Measurements from ENCODE around the gene ABHD4. TPM values are rescaled to one million over a fixed set of nuclear protein-coding genes. Genes with fewer than 3 reads are reported as not detected.

Gene ABHD4
- total and polyA plus RNA-seq, 4 donors: 9.0 to 32.9 (median 11.1) TPM

DNA sequence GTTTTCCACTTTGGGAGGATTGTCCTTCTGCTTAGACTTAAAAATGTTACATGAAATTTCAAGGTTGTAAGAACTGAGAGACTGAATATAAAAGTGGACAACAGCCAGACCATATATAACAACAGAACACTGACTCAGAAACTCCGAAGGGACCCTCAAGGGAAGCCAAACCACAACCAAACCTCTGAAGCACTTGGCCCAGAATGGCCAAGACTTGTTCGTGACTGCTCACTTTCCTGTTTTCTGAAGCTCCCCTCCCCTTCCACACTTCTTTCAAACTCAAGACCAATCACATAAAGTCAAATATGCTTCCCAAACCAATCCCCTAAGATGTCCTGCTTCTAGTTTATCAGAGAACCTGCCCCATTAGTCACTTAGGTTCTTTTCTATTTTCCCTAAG is 32.4 kb downstream of the ABHD4 start:
- DNase-seq (ENCODE audit: low spot score): no peak
- H3K4me1 ChIP-seq (ENCODE audit: control insufficient read depth in 4 of 4, insufficient read depth in 4 of 4, low read length in 3 of 4): no peaks in the 10 kb centered on the region
- peaks cover 0 to 1% (median 0%) of the 10 kb centered on the region in 4 donors for H3K9me3 ChIP-seq (ENCODE audit: control insufficient read depth in 4 of 4, low read length in 3 of 4)
- H3K4me3 ChIP-seq (ENCODE audit: low read depth in 1 of 3, low read length in 3 of 3): no peak overlapping the region
- H3K27ac ChIP-seq (ENCODE audit: low read depth in 1 of 2, low read length in 2 of 2): no peak overlapping the region
- 81% methylated on average over 2 of the region's 2 CpGs for WGBS
- TF ChIP-seq RAD21 (IDR thresholded peaks at IDR 0.05): no peak
- no peak for TF ChIP-seq YY1 (IDR thresholded peaks at IDR 0.05)
- TF ChIP-seq FOXA1 (IDR thresholded peaks at IDR 0.05): no peak
- TF ChIP-seq, protein P1, sequence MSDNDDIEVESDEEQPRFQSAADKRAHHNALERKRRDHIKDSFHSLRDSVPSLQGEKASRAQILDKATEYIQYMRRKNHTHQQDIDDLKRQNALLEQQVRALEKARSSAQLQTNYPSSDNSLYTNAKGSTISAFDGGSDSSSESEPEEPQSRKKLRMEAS (IDR thresholded peaks at IDR 0.05): no peak
- TF ChIP-seq JUND (IDR thresholded peaks at IDR 0.05): no peak
- TF ChIP-seq, protein P2, sequence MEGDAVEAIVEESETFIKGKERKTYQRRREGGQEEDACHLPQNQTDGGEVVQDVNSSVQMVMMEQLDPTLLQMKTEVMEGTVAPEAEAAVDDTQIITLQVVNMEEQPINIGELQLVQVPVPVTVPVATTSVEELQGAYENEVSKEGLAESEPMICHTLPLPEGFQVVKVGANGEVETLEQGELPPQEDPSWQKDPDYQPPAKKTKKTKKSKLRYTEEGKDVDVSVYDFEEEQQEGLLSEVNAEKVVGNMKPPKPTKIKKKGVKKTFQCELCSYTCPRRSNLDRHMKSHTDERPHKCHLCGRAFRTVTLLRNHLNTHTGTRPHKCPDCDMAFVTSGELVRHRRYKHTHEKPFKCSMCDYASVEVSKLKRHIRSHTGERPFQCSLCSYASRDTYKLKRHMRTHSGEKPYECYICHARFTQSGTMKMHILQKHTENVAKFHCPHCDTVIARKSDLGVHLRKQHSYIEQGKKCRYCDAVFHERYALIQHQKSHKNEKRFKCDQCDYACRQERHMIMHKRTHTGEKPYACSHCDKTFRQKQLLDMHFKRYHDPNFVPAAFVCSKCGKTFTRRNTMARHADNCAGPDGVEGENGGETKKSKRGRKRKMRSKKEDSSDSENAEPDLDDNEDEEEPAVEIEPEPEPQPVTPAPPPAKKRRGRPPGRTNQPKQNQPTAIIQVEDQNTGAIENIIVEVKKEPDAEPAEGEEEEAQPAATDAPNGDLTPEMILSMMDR (IDR thresholded peaks at IDR 0.05; ENCODE audit: low read depth, low read length, missing input control): no peak
- TF ChIP-seq FOXA2 (IDR thresholded peaks at IDR 0.05): no peak
- TF ChIP-seq NR2F2 (IDR thresholded peaks at IDR 0.05): no peak
- TF ChIP-seq, protein P3, sequence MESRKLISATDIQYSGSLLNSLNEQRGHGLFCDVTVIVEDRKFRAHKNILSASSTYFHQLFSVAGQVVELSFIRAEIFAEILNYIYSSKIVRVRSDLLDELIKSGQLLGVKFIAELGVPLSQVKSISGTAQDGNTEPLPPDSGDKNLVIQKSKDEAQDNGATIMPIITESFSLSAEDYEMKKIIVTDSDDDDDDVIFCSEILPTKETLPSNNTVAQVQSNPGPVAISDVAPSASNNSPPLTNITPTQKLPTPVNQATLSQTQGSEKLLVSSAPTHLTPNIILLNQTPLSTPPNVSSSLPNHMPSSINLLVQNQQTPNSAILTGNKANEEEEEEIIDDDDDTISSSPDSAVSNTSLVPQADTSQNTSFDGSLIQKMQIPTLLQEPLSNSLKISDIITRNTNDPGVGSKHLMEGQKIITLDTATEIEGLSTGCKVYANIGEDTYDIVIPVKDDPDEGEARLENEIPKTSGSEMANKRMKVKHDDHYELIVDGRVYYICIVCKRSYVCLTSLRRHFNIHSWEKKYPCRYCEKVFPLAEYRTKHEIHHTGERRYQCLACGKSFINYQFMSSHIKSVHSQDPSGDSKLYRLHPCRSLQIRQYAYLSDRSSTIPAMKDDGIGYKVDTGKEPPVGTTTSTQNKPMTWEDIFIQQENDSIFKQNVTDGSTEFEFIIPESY (IDR thresholded peaks at IDR 0.05): no peak
- TF ChIP-seq GABPA (IDR thresholded peaks at IDR 0.05 in 1 of 2, conservative IDR thresholded peaks at IDR 0.05 in 1 of 2): no peak
- TF ChIP-seq HNF4A (conservative IDR thresholded peaks at IDR 0.05): no peak
- no peak for TF ChIP-seq TAF1 (conservative IDR thresholded peaks at IDR 0.05)
- no peak for TF ChIP-seq HNF4G (IDR thresholded peaks at IDR 0.05)
- TF ChIP-seq EGR1 (IDR thresholded peaks at IDR 0.05; ENCODE audit: low read depth in 2 of 2): no peak
- TF ChIP-seq RXRA (IDR thresholded peaks at IDR 0.05): no peak
- TF ChIP-seq SP1 (IDR thresholded peaks at IDR 0.05): no peak
- H3K27me3 ChIP-seq (ENCODE audit: control insufficient read depth in 4 of 4, insufficient read depth in 4 of 4, low read length in 3 of 4): no peaks in the 10 kb centered on the region
- no peak overlapping the region for H3K9ac ChIP-seq (ENCODE audit: low read depth in 1 of 2, low read length in 2 of 2)
- no peaks in the 10 kb centered on the region for H3K36me3 ChIP-seq (ENCODE audit: control insufficient read depth in 4 of 4, insufficient read depth in 3 of 4, low read depth in 1 of 4, low read length in 3 of 4)

DNA sequence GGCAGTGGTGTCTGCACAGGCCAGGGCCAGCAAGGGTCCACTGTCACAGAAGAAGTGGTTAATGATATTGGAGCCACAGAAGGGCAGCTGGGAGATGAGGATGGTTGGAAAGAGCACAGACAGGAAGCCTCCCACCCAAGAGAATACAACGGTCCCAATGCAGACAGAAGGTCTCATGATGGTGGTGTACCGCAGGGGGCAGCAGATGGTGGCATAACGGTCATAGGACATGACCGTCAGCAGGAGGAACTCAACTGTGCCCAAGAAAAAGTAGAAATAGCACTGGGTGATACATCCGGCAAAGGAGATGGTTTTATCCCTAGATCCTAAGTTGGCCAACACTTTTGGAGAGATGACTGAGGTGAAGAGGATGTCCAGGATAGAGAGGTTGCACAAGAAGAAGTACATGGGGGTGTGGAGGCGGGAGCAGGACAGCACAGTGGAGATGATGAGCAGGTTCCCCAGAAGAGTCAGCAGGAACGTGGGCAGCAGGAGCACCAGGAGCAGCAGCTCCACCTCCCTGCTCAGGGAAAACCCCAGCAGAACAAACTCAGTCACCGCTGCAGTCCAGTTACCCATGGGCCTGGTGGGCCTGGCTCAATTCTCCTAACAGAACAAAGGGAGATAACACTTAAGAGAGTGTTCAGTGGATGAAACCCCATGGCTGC is 36.3 kb downstream of the ABHD4 start:
- DNase-seq (ENCODE audit: low spot score): no peak
- H3K36me3 ChIP-seq (ENCODE audit: control insufficient read depth in 4 of 4, insufficient read depth in 3 of 4, low read depth in 1 of 4, low read length in 3 of 4): no peaks in the 10 kb centered on the region
- H3K4me3 ChIP-seq (ENCODE audit: low read depth in 1 of 3, low read length in 3 of 3): no peak overlapping the region
- TF ChIP-seq, protein P2 (IDR thresholded peaks at IDR 0.05; ENCODE audit: low read depth, low read length, missing input control): no peak
- TF ChIP-seq, protein P3 (IDR thresholded peaks at IDR 0.05): no peak
- TF ChIP-seq, protein P4, sequence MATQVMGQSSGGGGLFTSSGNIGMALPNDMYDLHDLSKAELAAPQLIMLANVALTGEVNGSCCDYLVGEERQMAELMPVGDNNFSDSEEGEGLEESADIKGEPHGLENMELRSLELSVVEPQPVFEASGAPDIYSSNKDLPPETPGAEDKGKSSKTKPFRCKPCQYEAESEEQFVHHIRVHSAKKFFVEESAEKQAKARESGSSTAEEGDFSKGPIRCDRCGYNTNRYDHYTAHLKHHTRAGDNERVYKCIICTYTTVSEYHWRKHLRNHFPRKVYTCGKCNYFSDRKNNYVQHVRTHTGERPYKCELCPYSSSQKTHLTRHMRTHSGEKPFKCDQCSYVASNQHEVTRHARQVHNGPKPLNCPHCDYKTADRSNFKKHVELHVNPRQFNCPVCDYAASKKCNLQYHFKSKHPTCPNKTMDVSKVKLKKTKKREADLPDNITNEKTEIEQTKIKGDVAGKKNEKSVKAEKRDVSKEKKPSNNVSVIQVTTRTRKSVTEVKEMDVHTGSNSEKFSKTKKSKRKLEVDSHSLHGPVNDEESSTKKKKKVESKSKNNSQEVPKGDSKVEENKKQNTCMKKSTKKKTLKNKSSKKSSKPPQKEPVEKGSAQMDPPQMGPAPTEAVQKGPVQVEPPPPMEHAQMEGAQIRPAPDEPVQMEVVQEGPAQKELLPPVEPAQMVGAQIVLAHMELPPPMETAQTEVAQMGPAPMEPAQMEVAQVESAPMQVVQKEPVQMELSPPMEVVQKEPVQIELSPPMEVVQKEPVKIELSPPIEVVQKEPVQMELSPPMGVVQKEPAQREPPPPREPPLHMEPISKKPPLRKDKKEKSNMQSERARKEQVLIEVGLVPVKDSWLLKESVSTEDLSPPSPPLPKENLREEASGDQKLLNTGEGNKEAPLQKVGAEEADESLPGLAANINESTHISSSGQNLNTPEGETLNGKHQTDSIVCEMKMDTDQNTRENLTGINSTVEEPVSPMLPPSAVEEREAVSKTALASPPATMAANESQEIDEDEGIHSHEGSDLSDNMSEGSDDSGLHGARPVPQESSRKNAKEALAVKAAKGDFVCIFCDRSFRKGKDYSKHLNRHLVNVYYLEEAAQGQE (IDR thresholded peaks at IDR 0.05): no peak
- TF ChIP-seq NR2F2 (IDR thresholded peaks at IDR 0.05) (no peak), TAF1 (conservative IDR thresholded peaks at IDR 0.05) (no peak)
- no peak overlapping the region for H3K9ac ChIP-seq (ENCODE audit: low read depth in 1 of 2, low read length in 2 of 2)
- 88% methylated on average over 8 of the region's 8 CpGs for WGBS
- H3K27me3 ChIP-seq (ENCODE audit: control insufficient read depth in 4 of 4, insufficient read depth in 4 of 4, low read length in 3 of 4): no peaks in the 10 kb centered on the region
- H3K27ac ChIP-seq (ENCODE audit: low read depth in 1 of 2, low read length in 2 of 2): no peak overlapping the region
- H3K4me1 ChIP-seq (ENCODE audit: control insufficient read depth in 4 of 4, insufficient read depth in 4 of 4, low read length in 3 of 4): no peaks in the 10 kb centered on the region
- peaks cover 0 to 1% (median 0%) of the 10 kb centered on the region in 4 donors for H3K9me3 ChIP-seq (ENCODE audit: control insufficient read depth in 4 of 4, low read length in 3 of 4)

Measured in liver (tissue), 9 donors.